Measurements from ENCODE around the gene LYZL4.

Gene LYZL4

GRCh38 chr3:42355612-42356011 is 54.8 kb downstream of the LYZL4 start:
- TF ChIP-seq, protein P1, sequence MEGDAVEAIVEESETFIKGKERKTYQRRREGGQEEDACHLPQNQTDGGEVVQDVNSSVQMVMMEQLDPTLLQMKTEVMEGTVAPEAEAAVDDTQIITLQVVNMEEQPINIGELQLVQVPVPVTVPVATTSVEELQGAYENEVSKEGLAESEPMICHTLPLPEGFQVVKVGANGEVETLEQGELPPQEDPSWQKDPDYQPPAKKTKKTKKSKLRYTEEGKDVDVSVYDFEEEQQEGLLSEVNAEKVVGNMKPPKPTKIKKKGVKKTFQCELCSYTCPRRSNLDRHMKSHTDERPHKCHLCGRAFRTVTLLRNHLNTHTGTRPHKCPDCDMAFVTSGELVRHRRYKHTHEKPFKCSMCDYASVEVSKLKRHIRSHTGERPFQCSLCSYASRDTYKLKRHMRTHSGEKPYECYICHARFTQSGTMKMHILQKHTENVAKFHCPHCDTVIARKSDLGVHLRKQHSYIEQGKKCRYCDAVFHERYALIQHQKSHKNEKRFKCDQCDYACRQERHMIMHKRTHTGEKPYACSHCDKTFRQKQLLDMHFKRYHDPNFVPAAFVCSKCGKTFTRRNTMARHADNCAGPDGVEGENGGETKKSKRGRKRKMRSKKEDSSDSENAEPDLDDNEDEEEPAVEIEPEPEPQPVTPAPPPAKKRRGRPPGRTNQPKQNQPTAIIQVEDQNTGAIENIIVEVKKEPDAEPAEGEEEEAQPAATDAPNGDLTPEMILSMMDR (IDR thresholded peaks at IDR 0.05; ENCODE audit: low read depth, low read length) = no peak
- no peak for DNase-seq (ENCODE audit: extremely low read depth, low read depth)

DNA sequence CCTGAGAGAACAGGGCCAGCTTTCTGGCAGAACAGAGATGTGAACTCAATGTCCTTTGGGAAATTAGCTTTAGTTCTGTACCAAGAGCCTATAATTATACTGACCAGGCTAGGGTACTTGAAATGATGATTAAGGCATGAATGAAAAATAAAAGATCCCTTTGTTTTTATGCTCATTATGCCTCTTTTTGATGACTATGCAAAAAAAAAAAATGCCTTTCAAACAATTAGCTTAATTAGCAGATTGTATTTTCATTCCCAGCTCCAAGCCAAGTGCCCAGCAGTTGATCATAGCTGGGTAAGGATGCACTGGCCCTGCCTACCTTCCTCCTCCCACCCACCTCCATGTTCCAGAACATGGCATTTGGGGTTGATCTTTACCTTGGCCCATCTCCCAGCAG is 56.8 kb downstream of the LYZL4 start:
- TF ChIP-seq, protein P1 (IDR thresholded peaks at IDR 0.05; ENCODE audit: low read depth, low read length) = no peak
- no peak for DNase-seq (ENCODE audit: extremely low read depth, low read depth)

GRCh38 chr3:42351207-42351606 is 59.2 kb downstream of the LYZL4 start:
- TF ChIP-seq, protein P1 (IDR thresholded peaks at IDR 0.05; ENCODE audit: low read depth, low read length) = no peak
- no peak for DNase-seq (ENCODE audit: extremely low read depth, low read depth)

DNA sequence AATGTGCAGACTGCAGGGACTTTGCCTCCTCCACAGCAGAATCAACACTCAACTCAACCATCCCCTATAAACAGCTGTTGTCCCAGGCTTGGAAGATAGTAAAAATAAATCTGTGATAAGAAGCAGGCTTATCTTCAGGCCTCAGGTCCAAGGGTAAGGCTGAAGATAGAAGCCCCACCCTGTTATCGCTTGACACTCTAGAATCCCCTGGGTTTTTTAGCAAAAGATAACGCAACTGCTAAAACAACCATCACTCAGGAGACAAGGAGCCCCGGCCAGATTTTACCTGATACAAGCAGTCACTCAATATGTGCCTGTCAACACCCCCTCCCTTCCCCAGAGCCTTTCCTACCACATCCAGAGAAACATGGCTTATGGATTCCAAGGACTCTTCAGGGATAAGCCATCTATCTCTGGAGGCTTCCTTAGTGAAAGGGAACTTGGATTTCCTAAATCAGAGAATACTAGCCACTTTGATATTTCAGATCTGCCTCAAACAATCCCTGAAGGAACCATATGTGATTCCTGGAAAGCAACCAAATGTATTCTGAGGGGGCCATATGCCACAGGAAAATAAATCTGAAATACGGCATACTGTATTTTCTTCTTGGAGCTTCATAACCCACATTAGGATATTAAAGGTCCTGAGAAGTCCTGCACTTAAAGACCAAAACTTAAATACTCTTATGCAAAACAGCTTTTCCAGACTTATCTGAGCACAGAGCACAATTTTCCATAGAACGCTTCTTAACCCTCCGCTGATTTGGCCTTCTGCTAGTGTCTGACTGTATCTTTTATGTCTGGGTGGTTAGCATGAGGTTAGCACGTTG is 60.4 kb downstream of the LYZL4 start:
- TF ChIP-seq, protein P1 (IDR thresholded peaks at IDR 0.05; ENCODE audit: low read depth, low read length) = no peak
- DNase-seq (ENCODE audit: extremely low read depth, low read depth) = no peak

- TF ChIP-seq, protein P1 (IDR thresholded peaks at IDR 0.05; ENCODE audit: low read depth, low read length) = no peak
- DNase-seq (ENCODE audit: extremely low read depth, low read depth) = no peak
Measured at GRCh38 chr3:42347928-42348327, 62.5 kb downstream of the LYZL4 start.

Measured in AG09319 (cell line).